Measurements from ENCODE around the gene CRMP1. TPM values are rescaled to one million over a fixed set of nuclear protein-coding genes. Genes with fewer than 3 reads are reported as not detected.

CRMP1 gene
- total RNA-seq, 1 experiment from 2014 or later, result not detected

DNA sequence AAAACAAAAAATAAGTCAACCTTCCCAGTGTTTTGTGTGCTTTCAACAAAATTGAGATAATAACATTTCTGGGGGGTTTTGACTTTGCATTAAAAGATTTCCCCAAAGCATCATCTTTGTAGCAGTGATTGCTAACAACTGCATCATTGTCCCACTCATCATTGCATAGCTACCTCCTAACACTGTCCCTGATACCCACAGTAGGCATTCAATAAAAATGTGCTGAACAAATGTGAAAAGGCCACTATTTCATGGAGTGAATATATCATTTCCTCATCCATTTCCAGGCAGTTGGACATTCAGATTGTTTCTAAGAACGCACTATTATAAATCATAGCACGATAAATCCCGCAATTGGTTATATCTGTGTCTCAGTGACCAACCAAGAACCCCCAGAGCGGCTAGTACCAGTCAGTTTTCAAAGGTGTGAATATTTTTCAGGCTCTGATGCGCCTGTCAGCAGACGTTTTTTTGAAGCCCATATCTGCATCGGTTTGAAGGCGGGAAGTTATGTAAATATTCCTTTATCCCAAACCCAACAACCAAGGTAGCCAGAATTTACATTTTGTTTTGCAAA lies 36.0 kb upstream of the CRMP1 start:
- Histone ChIP-seq H3K27ac (no peak overlapping the region), H3K36me3 (ENCODE audit: low read depth) (no peaks in the 10 kb centered on the region), H3K9me2 (ENCODE audit: insufficient read depth) (no peaks in the 10 kb centered on the region), H3K27me3 (ENCODE audit: insufficient read depth, low read depth) (peaks cover 77% of the 10 kb centered on the region), H3K4me2 (no peak overlapping the region), H3K9me3 (ENCODE audit: insufficient read depth, low read depth) (no peaks in the 10 kb centered on the region), H4K20me1 (ENCODE audit: insufficient read depth) (no peaks in the 10 kb centered on the region), H3K4me1 (replicated peaks; ENCODE audit: insufficient read depth) (no peaks in the 10 kb centered on the region), H2AFZ (no peak overlapping the region), H3F3A (ENCODE audit: insufficient read depth, low read depth) (no peaks in the 10 kb centered on the region), H3K79me2 (ENCODE audit: low read depth) (no peaks in the 10 kb centered on the region), H3K4me3 (no peak overlapping the region)
- no peak for DNase-seq
- POLR2A ChIA-PET (ENCODE audit: unreplicated experiment), result no interaction called here
- intact Hi-C loops (cut with micrococcal nuclease; ENCODE audit: unreplicated experiment), result no loop called here
- TF ChIP-seq EZH2 (IDR thresholded peaks at IDR 0.05; ENCODE audit: low read depth), result no peak
- TF ChIP-seq, protein P1, sequence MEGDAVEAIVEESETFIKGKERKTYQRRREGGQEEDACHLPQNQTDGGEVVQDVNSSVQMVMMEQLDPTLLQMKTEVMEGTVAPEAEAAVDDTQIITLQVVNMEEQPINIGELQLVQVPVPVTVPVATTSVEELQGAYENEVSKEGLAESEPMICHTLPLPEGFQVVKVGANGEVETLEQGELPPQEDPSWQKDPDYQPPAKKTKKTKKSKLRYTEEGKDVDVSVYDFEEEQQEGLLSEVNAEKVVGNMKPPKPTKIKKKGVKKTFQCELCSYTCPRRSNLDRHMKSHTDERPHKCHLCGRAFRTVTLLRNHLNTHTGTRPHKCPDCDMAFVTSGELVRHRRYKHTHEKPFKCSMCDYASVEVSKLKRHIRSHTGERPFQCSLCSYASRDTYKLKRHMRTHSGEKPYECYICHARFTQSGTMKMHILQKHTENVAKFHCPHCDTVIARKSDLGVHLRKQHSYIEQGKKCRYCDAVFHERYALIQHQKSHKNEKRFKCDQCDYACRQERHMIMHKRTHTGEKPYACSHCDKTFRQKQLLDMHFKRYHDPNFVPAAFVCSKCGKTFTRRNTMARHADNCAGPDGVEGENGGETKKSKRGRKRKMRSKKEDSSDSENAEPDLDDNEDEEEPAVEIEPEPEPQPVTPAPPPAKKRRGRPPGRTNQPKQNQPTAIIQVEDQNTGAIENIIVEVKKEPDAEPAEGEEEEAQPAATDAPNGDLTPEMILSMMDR (conservative IDR thresholded peaks at IDR 0.05), result no peak
- BruUV-seq (replicated peaks), result no TSS peak
- CTCF ChIA-PET, result no interaction called here

DNA sequence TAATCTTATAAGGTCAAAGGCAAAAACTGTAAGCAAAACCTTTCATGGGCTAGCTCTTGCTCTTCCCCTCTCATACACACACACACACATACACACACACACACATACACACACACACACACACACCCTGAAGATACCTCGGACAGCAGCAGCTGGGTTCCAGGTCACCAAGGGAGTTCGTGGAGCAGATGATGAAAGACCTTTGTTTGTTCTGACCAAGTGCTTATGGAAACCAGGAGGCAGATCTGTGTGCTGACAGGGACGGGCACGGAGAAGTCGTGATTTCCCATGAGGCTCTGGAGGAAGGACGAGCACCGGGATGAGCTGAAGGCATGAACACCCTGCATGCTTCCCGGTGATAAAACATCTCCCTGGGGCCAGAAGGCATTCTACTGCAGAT lies 35.4 kb upstream of the CRMP1 start:
- Histone ChIP-seq H3K9me2 (ENCODE audit: insufficient read depth) (no peaks in the 10 kb centered on the region), H3K4me2 (no peak overlapping the region), H3F3A (ENCODE audit: insufficient read depth, low read depth) (no peaks in the 10 kb centered on the region), H4K20me1 (ENCODE audit: insufficient read depth) (no peaks in the 10 kb centered on the region), H3K4me1 (replicated peaks; ENCODE audit: insufficient read depth) (no peaks in the 10 kb centered on the region), H2AFZ (no peak overlapping the region), H3K4me3 (no peak overlapping the region), H3K27ac (no peak overlapping the region), H3K27me3 (ENCODE audit: insufficient read depth, low read depth) (peaks cover 72% of the 10 kb centered on the region), H3K9me3 (ENCODE audit: insufficient read depth, low read depth) (no peaks in the 10 kb centered on the region), H3K79me2 (ENCODE audit: low read depth) (no peaks in the 10 kb centered on the region), H3K36me3 (ENCODE audit: low read depth) (no peaks in the 10 kb centered on the region)
- no peak for TF ChIP-seq EZH2 (IDR thresholded peaks at IDR 0.05; ENCODE audit: low read depth)
- TF ChIP-seq, protein P1 (conservative IDR thresholded peaks at IDR 0.05), result no peak
- no TSS peak for BruUV-seq (replicated peaks)
- no peak for DNase-seq
- CTCF ChIA-PET, result no interaction called here
- intact Hi-C loops (cut with micrococcal nuclease; ENCODE audit: unreplicated experiment), result no loop called here
- POLR2A ChIA-PET (ENCODE audit: unreplicated experiment), result no interaction called here

DNA sequence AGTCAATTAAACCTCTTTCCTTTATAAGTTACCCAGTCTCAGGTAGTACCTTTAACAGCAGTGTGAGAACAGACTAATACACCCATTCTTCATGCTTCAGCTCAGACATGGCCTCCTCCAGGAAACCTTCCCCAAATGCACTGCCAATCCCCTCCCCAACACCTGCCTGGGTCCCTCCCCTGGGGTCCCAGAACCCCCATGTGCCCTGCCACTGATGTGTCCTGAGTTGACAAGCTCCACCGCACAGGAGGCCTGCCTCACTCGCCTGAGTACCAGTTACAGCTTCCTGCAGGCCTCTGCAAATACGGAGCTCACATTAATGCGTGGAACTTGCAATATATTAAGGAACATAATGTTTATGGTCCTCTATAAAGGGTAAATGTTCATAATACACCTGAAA lies 34.9 kb upstream of the CRMP1 start:
- Histone ChIP-seq H3K27me3 (ENCODE audit: insufficient read depth, low read depth) (peaks cover 73% of the 10 kb centered on the region), H3F3A (ENCODE audit: insufficient read depth, low read depth) (no peaks in the 10 kb centered on the region), H3K27ac (no peak overlapping the region), H3K4me2 (no peak overlapping the region), H3K4me1 (replicated peaks; ENCODE audit: insufficient read depth) (no peaks in the 10 kb centered on the region), H2AFZ (no peak overlapping the region), H3K36me3 (ENCODE audit: low read depth) (no peaks in the 10 kb centered on the region), H3K79me2 (ENCODE audit: low read depth) (no peaks in the 10 kb centered on the region), H4K20me1 (ENCODE audit: insufficient read depth) (no peaks in the 10 kb centered on the region), H3K4me3 (no peak overlapping the region), H3K9me2 (ENCODE audit: insufficient read depth) (no peaks in the 10 kb centered on the region), H3K9me3 (ENCODE audit: insufficient read depth, low read depth) (no peaks in the 10 kb centered on the region)
- CTCF ChIA-PET, result no interaction called here
- no TSS peak for BruUV-seq (replicated peaks)
- no peak for DNase-seq
- POLR2A ChIA-PET (ENCODE audit: unreplicated experiment), result no interaction called here
- TF ChIP-seq EZH2 (IDR thresholded peaks at IDR 0.05; ENCODE audit: low read depth), result no peak
- intact Hi-C loops (cut with micrococcal nuclease; ENCODE audit: unreplicated experiment), result no loop called here

DNA sequence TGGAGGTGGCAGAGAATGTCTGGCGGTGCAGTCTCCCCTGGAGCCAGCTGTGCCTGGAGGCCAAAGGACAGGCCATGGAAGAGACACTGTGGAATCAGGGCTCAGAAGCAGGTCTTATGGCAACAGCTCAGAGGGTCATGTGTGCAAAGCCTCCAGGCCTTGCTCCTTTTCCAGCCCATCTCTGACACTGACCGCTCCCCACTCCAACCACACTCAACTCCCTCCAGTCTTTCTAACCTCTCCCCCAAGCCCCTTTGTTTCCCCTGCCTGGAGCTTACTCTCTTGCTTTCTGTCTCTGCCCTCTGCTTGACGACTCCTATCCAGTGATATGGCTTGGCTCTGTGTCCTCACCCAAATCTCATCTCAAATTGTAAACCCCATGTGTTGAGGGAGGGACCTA lies 34.2 kb upstream of the CRMP1 start:
- ChIA-PET CTCF (no interaction called here), POLR2A (ENCODE audit: unreplicated experiment) (no interaction called here)
- Histone ChIP-seq H3K27me3 (ENCODE audit: insufficient read depth, low read depth) (peaks cover 72% of the 10 kb centered on the region), H3K4me1 (replicated peaks; ENCODE audit: insufficient read depth) (no peaks in the 10 kb centered on the region), H3K36me3 (ENCODE audit: low read depth) (no peaks in the 10 kb centered on the region), H3K27ac (no peak overlapping the region), H3K4me3 (no peak overlapping the region), H3K79me2 (ENCODE audit: low read depth) (no peaks in the 10 kb centered on the region), H2AFZ (no peak overlapping the region), H3F3A (ENCODE audit: insufficient read depth, low read depth) (no peaks in the 10 kb centered on the region), H4K20me1 (ENCODE audit: insufficient read depth) (no peaks in the 10 kb centered on the region), H3K9me3 (ENCODE audit: insufficient read depth, low read depth) (no peaks in the 10 kb centered on the region), H3K4me2 (no peak overlapping the region), H3K9me2 (ENCODE audit: insufficient read depth) (no peaks in the 10 kb centered on the region)
- no TSS peak for BruUV-seq (replicated peaks)
- intact Hi-C loops (cut with micrococcal nuclease; ENCODE audit: unreplicated experiment), result no loop called here
- no peak for TF ChIP-seq EZH2 (IDR thresholded peaks at IDR 0.05; ENCODE audit: low read depth)
- TF ChIP-seq, protein P1 (conservative IDR thresholded peaks at IDR 0.05), result no peak
- no peak for DNase-seq

All from PC-9 (cell line).